BJ (cell line): Measurements from ENCODE around the gene CYREN. TPM values are rescaled to one million over a fixed set of nuclear protein-coding genes. Genes with fewer than 3 reads are reported as not detected.

ENCODE experiments used
- CTCF ChIA-PET: fragments of 350-600 bp; formaldehyde crosslinking; extraction: SDS; loops from one replicate; lab custom pipeline; 2021; ENCODE audit warnings: antibody characterized with exemption, inconsistent platforms; lab: Yijun Ruan, JAX
- POLR2A ChIA-PET: fragments of 300-600 bp; sonication (Branson Sonifier 250); formaldehyde crosslinking; extraction: SDS; loops from one replicate; lab custom pipeline; 2021; ENCODE audit warnings: antibody characterized with exemption; lab: Charles Lee
- DNase-seq: peaks from one replicate; pipeline ENCODE4 v3.0.0-alpha.2; 2011; ENCODE audit warnings: low read depth
- H3K27me3 ChIP-seq: 2 replicates; pipeline ENCODE4 v1.6.0; 2011; ENCODE audit warnings: low read length; ENCODE audit not compliant: control insufficient read depth, insufficient read depth
- H3K36me3 ChIP-seq: 2 replicates; pipeline ENCODE4 v1.5.1; 2011; ENCODE audit warnings: low read length; ENCODE audit not compliant: control insufficient read depth, insufficient read depth
- H3K4me3 ChIP-seq: 2 replicates; pipeline ENCODE4 v1.5.1; 2011; ENCODE audit warnings: low read depth, mild to moderate bottlenecking, control low read depth, low read length
- CTCF ChIP-seq: IDR thresholded peaks from 2 replicates; pipeline ENCODE4 v1.5.1; 2011; ENCODE audit warnings: low read depth, mild to moderate bottlenecking, control low read depth, inconsistent platforms, low read length, moderate library complexity; ENCODE audit not compliant: insufficient read depth
- polyA plus RNA-seq: library from polyadenylated mRNA; depleted of rRNA; stranded (reverse); fragments of >200 nt; gene quantifications from 2 replicates; pipeline ENCODE4 v1.2.3, GENCODE V29; 2011

Gene CYREN
- polyA plus RNA-seq, 1 experiment, result 39.4 TPM

- ChIA-PET CTCF (interaction anchor here (0.8 to 1.0 kb wide), 3 partner anchors 9 to 471 kb away, joined by 3 to 4 read pairs (median 3); partner anchors contain the start of gene AGBL3), POLR2A (no interaction called here)
- Histone ChIP-seq H3K36me3 (peaks cover 4% of the 10 kb centered on the region; the same call in 1 of the 2 replicates), H3K27me3 (no peaks in the 10 kb centered on the region), H3K4me3 (no peak overlapping the region)
- no peak for TF ChIP-seq CTCF
- no peak for DNase-seq
These were observed 9.5 kb downstream of the CYREN start for GRCh38 chr7:135160858-135161653.

GRCh38 chr7:135160098-135160857 is 10.2 kb downstream of the CYREN start:
- POLR2A ChIA-PET, result no interaction called here

GRCh38 chr7:135159359-135160085 is 11.0 kb downstream of the CYREN start:
- POLR2A ChIA-PET, result no interaction called here
- no peaks in the 10 kb centered on the region for H3K27me3 ChIP-seq
- no peaks in the 10 kb centered on the region for H3K36me3 ChIP-seq
- no peak overlapping the region for H3K4me3 ChIP-seq
- no peak for DNase-seq
- CTCF ChIA-PET, result interaction anchor here (1.1 kb wide), 1 partner anchor 9 kb away, joined by 3 read pairs; no protein-coding TSS in a partner anchor
- no peak for TF ChIP-seq CTCF

More at GRCh38 chr7:135160098-135160857, 10.2 kb downstream of the CYREN start:
- no peaks in the 10 kb centered on the region for H3K27me3 ChIP-seq
- CTCF ChIA-PET, result interaction anchor here (0.8 to 1.0 kb wide), 3 partner anchors 10 to 470 kb away, joined by 3 to 4 read pairs (median 3); partner anchors contain the start of gene AGBL3
- no peak for DNase-seq
- H3K4me3 ChIP-seq, result no peak overlapping the region
- no peak for TF ChIP-seq CTCF
- 0 out of 2 replicates have a peak, but pooled peaks cover under 1% of the 10 kb centered on the region for H3K36me3 ChIP-seq

- ChIA-PET CTCF (interaction anchor here (1.1 kb wide), 1 partner anchor 10 kb away, joined by 3 read pairs; no protein-coding TSS in a partner anchor), POLR2A (no interaction called here)
- Histone ChIP-seq H3K36me3 (no peaks in the 10 kb centered on the region), H3K4me3 (no peak overlapping the region), H3K27me3 (no peaks in the 10 kb centered on the region)
- no peak for TF ChIP-seq CTCF
- DNase-seq, result no peak
These were observed 11.6 kb downstream of the CYREN start for GRCh38 chr7:135158874-135159273.
